Endothelial cell of umbilical vein (primary cell): ENCODE data around the gene BNC2. TPM values are rescaled to one million over a fixed set of nuclear protein-coding genes. Genes with fewer than 3 reads are reported as not detected.

Source experiments
- BruUV-seq: library from RNA; stranded (reverse); fragments of 400-500 nt; replicated peaks from 2 replicates; lab custom pipeline; 2021; lab: Mats Ljungman, UMichigan
- CTCF ChIA-PET: fragments of 300-600, 350-600 bp; sonication (Branson Sonifier 250); formaldehyde crosslinking; loops from one replicate; lab custom pipeline; 2021; ENCODE audit warnings: antibody characterized with exemption, inconsistent platforms; lab: Charles Lee
- POLR2A ChIA-PET: fragments of 300-600, 350-600 bp; sonication (Branson Sonifier 250); formaldehyde crosslinking; loops from one replicate; lab custom pipeline; 2021; ENCODE audit warnings: antibody characterized with exemption, inconsistent platforms; lab: Charles Lee
- DNase-seq: peaks from one replicate; pipeline ENCODE4 v3.0.0-alpha.2; 2011; ENCODE audit warnings: low read depth, low spot score
- FAIRE-seq: peaks from 2 replicates; lab custom pipeline; 2011; peaks lifted over from hg19 to GRCh38; lab: Jason Lieb, UNC
- H2AFZ ChIP-seq: 2 replicates; pipeline ENCODE4 v1.6.0; 2012; ENCODE audit warnings: low read depth, low read length, control low read depth, inconsistent platforms
- H3K27ac ChIP-seq: 2 replicates; pipeline ENCODE4 v1.5.1; 2011; ENCODE audit warnings: low read depth, mild to moderate bottlenecking, control low read depth, low read length, moderate library complexity; ENCODE audit not compliant: insufficient read depth
- H3K27me3 ChIP-seq, 2 experiments: 2 replicates each; pipeline versions ENCODE4 v1.6.0 to v1.6.1; 2011; ENCODE audit warnings: low read length in 2 of 2, mixed read lengths in 1 of 2; ENCODE audit not compliant: control insufficient read depth in 2 of 2, insufficient read depth in 2 of 2
- H3K36me3 ChIP-seq, 2 experiments: 2 replicates in 1 of 2; 3 replicates in 1 of 2; pipeline ENCODE4 v1.5.1; 2011; ENCODE audit warnings: low read length in 2 of 2, mild to moderate bottlenecking in 1 of 2, moderate library complexity in 1 of 2; ENCODE audit not compliant: control insufficient read depth in 2 of 2, insufficient read depth in 2 of 2; ENCODE audit errors: extremely low read depth in 1 of 2
- H3K4me1 ChIP-seq: 3 replicates; pipeline ENCODE4 v1.5.1; 2011; ENCODE audit warnings: mild to moderate bottlenecking, low read length; ENCODE audit not compliant: control insufficient read depth, insufficient read depth; ENCODE audit errors: extremely low read depth
- H3K4me2 ChIP-seq: 2 replicates; pipeline ENCODE4 v1.6.1; 2011; ENCODE audit warnings: low read length, control low read depth, mixed read lengths; ENCODE audit not compliant: insufficient read depth
- H3K4me3 ChIP-seq, 3 experiments: fragments of 200-600 bp in 1 of 3; sonication (generic), shearing (Covaris generic) in 1 of 3; replicated peaks in 1 of 3; 2 replicates each; pipeline ENCODE4 v1.5.1; 2011 to 2016; ENCODE audit warnings: control low read depth in 3 of 3, low read length in 3 of 3, mild to moderate bottlenecking in 2 of 3, inconsistent platforms in 1 of 3, low read depth in 1 of 3, moderate library complexity in 1 of 3; ENCODE audit not compliant: insufficient read depth in 1 of 3
- H3K79me2 ChIP-seq: 2 replicates; pipeline ENCODE4 v1.6.0; 2012; ENCODE audit warnings: low read length, inconsistent platforms; ENCODE audit not compliant: control insufficient read depth, insufficient read depth
- H3K9ac ChIP-seq: replicated peaks from 2 replicates; pipeline ENCODE3; 2011; ENCODE audit warnings: low read length, control low read depth; ENCODE audit not compliant: insufficient read depth; ENCODE audit errors: extremely low read depth
- H3K9me1 ChIP-seq: replicated peaks from 3 replicates; pipeline ENCODE4 v1.6.0; 2011; ENCODE audit warnings: mild to moderate bottlenecking, low read length; ENCODE audit not compliant: control insufficient read depth, insufficient read depth; ENCODE audit errors: extremely low read depth
- H3K9me3 ChIP-seq: replicated peaks from 2 replicates; pipeline ENCODE4 v1.5.1; 2012; ENCODE audit warnings: low read length, inconsistent platforms; ENCODE audit not compliant: control insufficient read depth, insufficient read depth
- H4K20me1 ChIP-seq: replicated peaks from 2 replicates; pipeline ENCODE3; 2011; ENCODE audit warnings: mild to moderate bottlenecking, low read length; ENCODE audit not compliant: control insufficient read depth, insufficient read depth; ENCODE audit errors: extremely low read depth
- EZH2 ChIP-seq: IDR thresholded peaks from 2 replicates; pipeline ENCODE4 v1.6.1; 2012; ENCODE audit warnings: borderline replicate concordance, low read depth, mild to moderate bottlenecking, moderate library complexity, low read length, inconsistent platforms; ENCODE audit not compliant: severe bottlenecking
- FOS ChIP-seq: IDR thresholded peaks from 2 replicates; pipeline ENCODE4 v1.6.1; 2011; ENCODE audit warnings: mild to moderate bottlenecking, low read length, moderate library complexity, borderline replicate concordance; ENCODE audit not compliant: insufficient read depth
- GATA2 ChIP-seq: IDR thresholded peaks from 2 replicates; pipeline ENCODE4 v1.7.0; 2011; ENCODE audit warnings: low read depth, mild to moderate bottlenecking, moderate library complexity, mixed read lengths, low read length; ENCODE audit not compliant: insufficient read length, insufficient read depth
- JUN ChIP-seq: IDR thresholded peaks from 2 replicates; pipeline ENCODE4 v1.6.1; 2011; ENCODE audit warnings: borderline replicate concordance, low read depth; ENCODE audit not compliant: insufficient read length, insufficient read depth
- MYC ChIP-seq: IDR thresholded peaks from one replicate; pipeline ENCODE4 v1.6.1; 2011; ENCODE audit warnings: mild to moderate bottlenecking, low read depth, low read length
- POLR2A ChIP-seq: IDR thresholded peaks from 2 replicates; pipeline ENCODE4 v1.6.1; 2012; ENCODE audit warnings: low read depth, mild to moderate bottlenecking, control low read depth, low read length
- POLR2AphosphoS5 ChIP-seq: IDR thresholded peaks from 2 replicates; pipeline ENCODE4 v1.6.1; 2012; ENCODE audit warnings: low read depth, mild to moderate bottlenecking, control low read depth, low read length, moderate library complexity; ENCODE audit not compliant: insufficient read depth
- dilution Hi-C: fragments of 300-500 bp; cut with MboI; formaldehyde crosslinking; loops from one replicate; pipeline ENCODE4 v1.15.0; 2019; ENCODE audit warnings: low sequenced_read_pairs; ENCODE audit not compliant: extremely low pct_ligation_motif_present
- intact Hi-C: fragments of 100-400 bp; cut with micrococcal nuclease; formaldehyde crosslinking; loops from one replicate; pipeline ENCODE4 v1.10.0; 2022
- polyA plus RNA-seq, 4 experiments: library from polyadenylated mRNA; depleted of rRNA in 3 of 4; stranded (reverse) in 3 of 4; unstranded in 1 of 4; fragments of >200 nt; gene quantifications; 2 replicates each; pipeline versions ENCODE4 v1.2.1 to v1.2.3, GENCODE V29; 2011 to 2012; ENCODE audit warnings: missing spikeins in 1 of 4
- total RNA-seq: library from RNA; stranded (reverse); gene quantifications from 2 replicates; pipeline ENCODE4 v1.2.3, GENCODE V29; 2021
- TF ChIP-seq, protein P1 (sequence below): IDR thresholded peaks from 2 replicates; pipeline ENCODE4 v1.6.1; 2011; ENCODE audit not compliant: insufficient read depth, insufficient read length
- TF ChIP-seq, protein P2 (sequence below), 2 donors: IDR thresholded peaks; 1 replicate in 1 of 2; 2 replicates in 1 of 2; pipeline ENCODE4 v1.5.1; 2011; ENCODE audit warnings: low read length in 2 of 2, mild to moderate bottlenecking in 2 of 2, moderate library complexity in 2 of 2, control low read depth in 1 of 2, inconsistent platforms in 1 of 2, low read depth in 1 of 2; ENCODE audit not compliant: insufficient read depth in 1 of 2; ENCODE audit errors: extremely low read depth in 1 of 2

Gene BNC2
- total and polyA plus RNA-seq, 2 donors (not counting 3 experiments of a cell fraction or from before 2014, with no cell fraction given), result 12.1 to 34.3 TPM

DNA sequence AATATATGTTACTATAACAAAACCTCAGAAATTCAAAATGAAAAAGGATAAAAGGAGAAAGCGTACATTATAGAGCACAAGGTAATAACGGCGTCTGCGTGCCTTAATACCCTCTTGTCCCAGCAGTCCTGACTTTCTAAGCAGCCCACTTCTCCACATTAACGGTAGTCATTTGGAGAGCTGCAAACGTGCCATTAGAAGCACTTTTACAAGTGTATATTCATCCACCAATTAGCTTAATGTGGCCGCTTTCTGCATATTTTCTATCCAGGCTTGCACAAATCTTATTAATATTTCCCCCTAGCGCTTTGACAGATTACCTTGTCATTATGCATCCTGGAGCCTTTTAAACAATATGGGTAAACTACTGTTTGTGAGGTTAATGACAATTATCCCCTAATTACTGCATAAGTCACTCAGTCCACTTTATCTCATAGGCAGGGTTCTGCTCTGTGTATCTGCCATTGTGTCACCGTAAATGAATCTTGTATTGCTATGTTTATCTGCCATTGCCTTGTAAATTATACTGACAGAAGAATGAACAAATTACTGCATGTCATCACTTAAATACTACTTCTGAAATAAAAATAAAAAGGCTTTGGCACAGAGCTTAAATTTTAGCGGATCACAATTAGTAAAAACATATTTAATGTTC lies 421.3 kb downstream of the BNC2 start:
- POLR2A ChIA-PET, result no interaction called here
- no TSS peak for BruUV-seq
- intact Hi-C loops (no loop called here), dilution Hi-C loops (no loop called here)
- CTCF ChIA-PET, result no interaction called here
- no peak overlapping the region for H2AFZ ChIP-seq
- H3K27ac ChIP-seq, result no peak overlapping the region
- H3K4me3 ChIP-seq, result no peak overlapping the region
- no peaks in the 10 kb centered on the region for H3K27me3 ChIP-seq
- DNase-seq, result no peak
- no peak overlapping the region for H3K4me2 ChIP-seq
- no peaks in the 10 kb centered on the region for H3K9me3 ChIP-seq
- no peaks in the 10 kb centered on the region for H3K4me1 ChIP-seq
- no peaks in the 10 kb centered on the region for H3K36me3 ChIP-seq
- no peak for TF ChIP-seq GATA2
- TF ChIP-seq, protein P1, sequence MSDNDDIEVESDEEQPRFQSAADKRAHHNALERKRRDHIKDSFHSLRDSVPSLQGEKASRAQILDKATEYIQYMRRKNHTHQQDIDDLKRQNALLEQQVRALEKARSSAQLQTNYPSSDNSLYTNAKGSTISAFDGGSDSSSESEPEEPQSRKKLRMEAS, result no peak
- TF ChIP-seq, protein P2, sequence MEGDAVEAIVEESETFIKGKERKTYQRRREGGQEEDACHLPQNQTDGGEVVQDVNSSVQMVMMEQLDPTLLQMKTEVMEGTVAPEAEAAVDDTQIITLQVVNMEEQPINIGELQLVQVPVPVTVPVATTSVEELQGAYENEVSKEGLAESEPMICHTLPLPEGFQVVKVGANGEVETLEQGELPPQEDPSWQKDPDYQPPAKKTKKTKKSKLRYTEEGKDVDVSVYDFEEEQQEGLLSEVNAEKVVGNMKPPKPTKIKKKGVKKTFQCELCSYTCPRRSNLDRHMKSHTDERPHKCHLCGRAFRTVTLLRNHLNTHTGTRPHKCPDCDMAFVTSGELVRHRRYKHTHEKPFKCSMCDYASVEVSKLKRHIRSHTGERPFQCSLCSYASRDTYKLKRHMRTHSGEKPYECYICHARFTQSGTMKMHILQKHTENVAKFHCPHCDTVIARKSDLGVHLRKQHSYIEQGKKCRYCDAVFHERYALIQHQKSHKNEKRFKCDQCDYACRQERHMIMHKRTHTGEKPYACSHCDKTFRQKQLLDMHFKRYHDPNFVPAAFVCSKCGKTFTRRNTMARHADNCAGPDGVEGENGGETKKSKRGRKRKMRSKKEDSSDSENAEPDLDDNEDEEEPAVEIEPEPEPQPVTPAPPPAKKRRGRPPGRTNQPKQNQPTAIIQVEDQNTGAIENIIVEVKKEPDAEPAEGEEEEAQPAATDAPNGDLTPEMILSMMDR (IDR thresholded peaks at IDR 0.05; ENCODE audit: extremely low read depth in 1 of 2, insufficient read depth in 1 of 2, low read depth in 1 of 2, low read length in 2 of 2), result no peak
- no peak for TF ChIP-seq POLR2AphosphoS5
- TF ChIP-seq POLR2A, result no peak
- no peak for TF ChIP-seq JUN
- TF ChIP-seq MYC, result no peak
- TF ChIP-seq FOS, result no peak
- TF ChIP-seq EZH2, result no peak
- no peaks in the 10 kb centered on the region for H3K9me1 ChIP-seq
- no peaks in the 10 kb centered on the region for H4K20me1 ChIP-seq
- H3K9ac ChIP-seq, result no peak overlapping the region
- FAIRE-seq, result no peak
- H3K79me2 ChIP-seq, result no peaks in the 10 kb centered on the region
